GM12801 (cell line): Measurements from ENCODE around the gene RIC8B.

Source experiments
- TF ChIP-seq, protein P1 (sequence below): IDR thresholded peaks from one replicate; pipeline ENCODE4 v1.5.1; 2011; ENCODE audit warnings: control low read depth; ENCODE audit not compliant: insufficient read length; ENCODE audit errors: extremely low read depth

Gene RIC8B, protein sequence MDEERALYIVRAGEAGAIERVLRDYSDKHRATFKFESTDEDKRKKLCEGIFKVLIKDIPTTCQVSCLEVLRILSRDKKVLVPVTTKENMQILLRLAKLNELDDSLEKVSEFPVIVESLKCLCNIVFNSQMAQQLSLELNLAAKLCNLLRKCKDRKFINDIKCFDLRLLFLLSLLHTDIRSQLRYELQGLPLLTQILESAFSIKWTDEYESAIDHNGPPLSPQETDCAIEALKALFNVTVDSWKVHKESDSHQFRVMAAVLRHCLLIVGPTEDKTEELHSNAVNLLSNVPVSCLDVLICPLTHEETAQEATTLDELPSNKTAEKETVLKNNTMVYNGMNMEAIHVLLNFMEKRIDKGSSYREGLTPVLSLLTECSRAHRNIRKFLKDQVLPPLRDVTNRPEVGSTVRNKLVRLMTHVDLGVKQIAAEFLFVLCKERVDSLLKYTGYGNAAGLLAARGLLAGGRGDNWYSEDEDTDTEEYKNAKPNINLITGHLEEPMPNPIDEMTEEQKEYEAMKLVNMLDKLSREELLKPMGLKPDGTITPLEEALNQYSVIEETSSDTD

DNA sequence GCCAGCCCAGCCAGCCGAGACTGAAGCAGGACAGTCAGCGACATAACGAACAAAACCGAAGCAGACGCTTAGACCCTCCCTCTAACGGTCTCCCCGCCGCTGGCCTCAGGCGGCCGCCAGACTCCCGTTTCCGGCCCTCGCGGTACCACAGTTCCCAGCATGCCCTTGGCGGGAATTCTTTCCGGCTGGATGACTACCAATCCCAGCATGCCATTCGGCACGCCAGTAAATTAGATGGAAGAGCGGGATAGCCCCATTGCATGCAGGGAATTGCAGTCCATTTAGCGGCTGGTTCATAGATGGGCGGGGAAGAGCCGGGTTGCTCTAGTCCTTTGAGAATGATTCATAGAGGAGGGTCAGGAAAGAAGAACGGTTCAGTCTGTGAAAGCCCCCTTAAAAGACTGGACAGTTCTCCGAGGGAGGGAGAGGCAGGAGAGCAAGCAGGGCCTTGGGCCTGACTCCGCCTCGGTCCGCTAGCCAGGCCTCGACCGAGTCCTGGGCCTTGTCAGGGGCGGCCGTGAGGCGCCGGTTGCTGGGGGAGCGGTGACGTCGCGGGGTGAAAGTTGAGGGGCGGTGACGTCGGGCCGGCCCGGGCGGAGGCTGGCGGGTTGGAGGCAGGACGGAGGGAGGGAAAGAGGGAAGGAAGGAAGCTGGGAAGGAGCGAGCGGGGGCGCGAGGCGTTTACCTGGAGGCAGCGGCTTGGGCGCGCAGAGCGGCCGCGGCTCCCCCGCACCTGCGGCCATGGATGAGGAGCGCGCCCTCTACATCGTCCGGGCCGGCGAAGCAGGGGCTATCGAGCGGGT, at the start of gene RIC8B:
Gene RIC8B, plus strand, starts transcription at position 678 of the 803 bp plus-strand sequence. Its CDS starts 64 bp downstream, at position 742.
- TF ChIP-seq, protein P1, sequence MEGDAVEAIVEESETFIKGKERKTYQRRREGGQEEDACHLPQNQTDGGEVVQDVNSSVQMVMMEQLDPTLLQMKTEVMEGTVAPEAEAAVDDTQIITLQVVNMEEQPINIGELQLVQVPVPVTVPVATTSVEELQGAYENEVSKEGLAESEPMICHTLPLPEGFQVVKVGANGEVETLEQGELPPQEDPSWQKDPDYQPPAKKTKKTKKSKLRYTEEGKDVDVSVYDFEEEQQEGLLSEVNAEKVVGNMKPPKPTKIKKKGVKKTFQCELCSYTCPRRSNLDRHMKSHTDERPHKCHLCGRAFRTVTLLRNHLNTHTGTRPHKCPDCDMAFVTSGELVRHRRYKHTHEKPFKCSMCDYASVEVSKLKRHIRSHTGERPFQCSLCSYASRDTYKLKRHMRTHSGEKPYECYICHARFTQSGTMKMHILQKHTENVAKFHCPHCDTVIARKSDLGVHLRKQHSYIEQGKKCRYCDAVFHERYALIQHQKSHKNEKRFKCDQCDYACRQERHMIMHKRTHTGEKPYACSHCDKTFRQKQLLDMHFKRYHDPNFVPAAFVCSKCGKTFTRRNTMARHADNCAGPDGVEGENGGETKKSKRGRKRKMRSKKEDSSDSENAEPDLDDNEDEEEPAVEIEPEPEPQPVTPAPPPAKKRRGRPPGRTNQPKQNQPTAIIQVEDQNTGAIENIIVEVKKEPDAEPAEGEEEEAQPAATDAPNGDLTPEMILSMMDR: no peak

DNA sequence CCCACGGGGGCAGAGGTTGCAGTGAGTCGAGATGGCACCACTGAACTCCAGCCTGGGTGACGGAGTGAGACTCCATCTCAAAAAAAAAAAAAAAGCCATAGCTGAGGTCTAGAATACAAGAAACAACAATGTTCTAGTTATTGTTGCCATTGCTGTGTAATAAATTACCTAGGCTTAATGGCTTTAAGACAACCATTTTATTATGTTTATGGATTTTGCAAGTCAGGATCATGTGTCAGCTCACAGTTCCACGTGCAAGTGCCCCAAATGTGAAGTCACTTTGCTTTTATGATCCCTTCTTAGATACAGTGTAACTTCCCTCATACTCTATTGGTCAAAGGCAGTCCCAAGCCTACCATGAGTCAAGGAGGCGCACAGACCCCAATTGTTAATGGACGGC, 49.5 kb upstream of the RIC8B start:
- TF ChIP-seq, protein P1: no peak

DNA sequence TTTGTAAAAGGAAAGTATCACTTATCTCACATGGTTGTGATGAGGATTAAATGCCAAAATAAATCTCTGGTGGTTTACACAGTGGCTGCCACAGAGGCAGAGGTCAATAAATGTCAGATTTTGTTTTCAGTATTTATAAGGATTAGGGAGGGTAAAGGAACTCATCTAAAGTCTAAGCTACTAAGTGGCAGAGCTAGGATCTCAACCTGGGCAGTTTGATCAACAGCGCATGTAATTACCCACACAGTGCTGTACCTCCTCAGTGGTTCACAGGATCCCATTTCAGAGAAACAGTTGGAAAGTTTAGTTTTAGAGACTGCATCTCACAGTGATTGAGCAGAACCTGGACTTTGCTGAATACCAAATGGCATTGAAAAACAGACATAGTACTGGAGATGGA, 44.9 kb upstream of the RIC8B start:
- TF ChIP-seq, protein P1: no peak

DNA sequence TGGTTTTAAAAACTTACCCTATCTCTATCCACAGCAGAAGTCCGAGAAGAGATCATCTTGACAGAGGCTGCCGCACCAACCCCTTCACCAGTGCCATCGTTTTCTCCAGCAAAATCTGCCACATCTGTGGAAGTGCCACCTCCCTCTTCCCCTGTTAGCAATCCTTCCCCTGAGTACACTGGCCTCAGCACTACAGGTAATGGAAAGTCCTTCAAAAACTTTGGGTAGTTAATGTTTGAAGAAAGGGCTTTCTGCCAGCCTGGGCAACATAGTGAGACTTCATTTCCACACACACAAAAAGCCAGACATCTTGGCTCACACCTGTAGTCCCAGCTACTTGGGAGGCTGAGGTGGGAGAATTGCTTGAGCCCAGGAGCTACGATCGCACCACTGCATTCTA, 41.6 kb upstream of the RIC8B start:
- TF ChIP-seq, protein P1: no peak

DNA sequence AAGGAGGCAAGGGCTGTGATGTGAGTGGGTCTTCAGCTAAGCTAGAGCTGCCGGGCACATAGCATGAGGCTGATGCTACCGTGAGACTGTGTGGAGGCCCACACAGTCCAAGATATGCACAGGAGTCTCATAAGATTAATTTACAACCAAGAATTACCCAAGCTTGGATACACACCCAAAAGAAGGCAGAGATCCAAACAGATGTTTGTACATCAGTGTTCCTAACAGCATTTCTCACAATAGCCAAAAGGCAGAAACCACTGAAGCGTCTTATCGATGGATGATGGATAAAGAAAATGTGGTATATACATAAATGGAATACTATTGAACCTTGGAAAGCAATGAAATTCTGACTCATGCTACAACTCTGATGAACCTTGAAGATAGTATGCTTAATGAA, 40.8 kb upstream of the RIC8B start:
- TF ChIP-seq, protein P1: no peak

DNA sequence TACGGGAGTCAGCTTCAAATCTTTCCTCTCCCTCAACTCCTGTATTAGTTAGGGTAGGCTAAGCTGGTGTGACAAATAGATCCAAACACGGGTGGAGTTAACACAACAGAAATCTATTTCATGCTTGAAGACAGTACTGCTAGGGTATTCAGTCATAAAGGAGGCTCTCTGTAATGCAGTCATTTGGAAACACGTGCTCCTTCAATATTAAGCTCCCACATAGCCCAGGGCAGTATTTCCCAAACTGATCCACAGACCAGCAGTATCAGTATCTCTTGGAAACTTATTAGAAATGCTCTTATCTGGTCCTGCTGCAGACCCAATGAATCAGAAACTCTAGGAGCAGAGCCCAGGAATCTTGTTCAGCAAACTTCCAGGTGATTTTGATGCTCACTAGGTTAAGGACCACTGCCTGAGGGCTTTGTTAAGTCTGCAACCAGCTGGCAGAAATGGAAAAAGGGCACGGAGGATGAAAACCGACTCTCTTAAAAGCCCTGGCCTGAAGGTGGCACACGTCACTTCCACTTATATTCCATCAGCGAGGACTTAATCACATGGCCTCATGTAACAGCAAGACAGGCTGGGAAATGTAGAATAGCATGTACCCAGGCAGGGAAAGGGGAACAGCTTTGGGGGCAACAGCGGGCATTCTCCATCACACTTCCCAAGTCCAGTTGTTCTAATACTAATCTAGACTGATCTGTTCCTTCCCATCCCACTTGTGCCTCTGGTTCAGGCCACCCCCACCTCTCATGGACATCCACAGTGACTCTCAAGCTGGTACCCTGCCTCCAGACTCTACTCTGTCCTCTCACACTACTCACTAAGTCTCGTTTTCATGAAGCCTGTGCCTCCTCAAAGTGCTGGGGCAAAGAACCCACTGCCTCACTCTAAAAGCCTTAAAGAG, 38.2 kb upstream of the RIC8B start:
- TF ChIP-seq, protein P1: no peak
